HG03025 (cell line): ENCODE results near the gene NIPSNAP2.
"Not testable (repeated sequence)": the region's sequence is repeated elsewhere in the genome, so short reads cannot be mapped to it uniquely, and the experiment has no call there.

Experiments used
- ATAC-seq: cut with Tn5 transposase; IDR thresholded peaks from one replicate; pipeline ENCODE4 v1.9.1; 2021; ENCODE audit warnings: mild to moderate bottlenecking, moderate library complexity; ENCODE audit not compliant: unreplicated experiment, low FRiP score

NIPSNAP2 gene

GRCh38 chr7:55973747-55974250 lies 9.4 kb downstream of the NIPSNAP2 start:
- ATAC-seq, result no peak

DNA sequence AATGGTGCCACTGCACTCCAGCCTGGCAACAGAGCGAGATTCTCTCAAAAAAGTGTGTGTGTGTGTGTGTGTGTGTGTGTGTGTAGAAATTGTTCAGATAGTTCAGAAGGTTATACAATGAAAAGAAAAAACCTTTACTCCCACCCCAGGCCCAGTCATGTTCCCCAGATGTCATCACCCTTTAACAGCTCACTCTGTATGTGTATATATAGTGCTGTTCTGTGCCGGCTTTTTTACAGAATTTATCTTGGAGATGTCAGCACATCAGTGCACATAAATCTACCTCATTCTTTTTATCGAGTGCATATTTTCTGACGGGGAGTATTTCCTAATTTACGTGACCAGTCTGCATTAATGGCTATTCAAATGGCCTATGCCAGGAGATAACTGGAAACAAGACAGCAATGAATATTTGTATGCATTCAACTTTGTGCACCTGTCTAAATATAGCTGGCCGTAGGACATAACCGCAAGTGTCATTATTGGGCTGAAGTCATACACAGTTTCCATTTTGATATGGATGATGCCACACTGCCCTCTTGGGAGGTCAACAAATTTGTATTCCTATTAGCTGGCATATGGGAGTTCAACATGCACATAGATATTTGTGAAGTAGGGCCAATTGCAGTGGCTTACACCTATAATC lies 11.7 kb downstream of the NIPSNAP2 start:
- ATAC-seq, result no peak

DNA sequence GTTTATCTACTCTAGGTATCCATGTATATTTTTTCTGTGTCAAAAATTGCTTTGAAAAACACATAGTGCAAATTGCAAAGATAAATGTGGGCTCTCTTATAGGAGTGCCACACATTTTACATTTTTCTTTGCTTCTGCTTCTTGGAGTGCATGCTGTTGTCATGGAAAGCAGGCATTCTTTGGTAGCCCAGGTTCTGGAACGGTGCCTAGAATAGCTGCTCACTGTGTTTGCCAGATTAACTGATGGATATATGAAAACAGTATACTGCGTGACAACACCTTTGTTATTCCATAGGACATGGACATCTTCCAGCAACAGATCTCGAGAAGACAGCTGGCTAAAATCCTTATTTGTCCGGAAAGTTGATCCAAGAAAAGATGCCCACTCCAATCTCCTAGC lies 13.4 kb downstream of the NIPSNAP2 start:
- ATAC-seq, result no peak

DNA sequence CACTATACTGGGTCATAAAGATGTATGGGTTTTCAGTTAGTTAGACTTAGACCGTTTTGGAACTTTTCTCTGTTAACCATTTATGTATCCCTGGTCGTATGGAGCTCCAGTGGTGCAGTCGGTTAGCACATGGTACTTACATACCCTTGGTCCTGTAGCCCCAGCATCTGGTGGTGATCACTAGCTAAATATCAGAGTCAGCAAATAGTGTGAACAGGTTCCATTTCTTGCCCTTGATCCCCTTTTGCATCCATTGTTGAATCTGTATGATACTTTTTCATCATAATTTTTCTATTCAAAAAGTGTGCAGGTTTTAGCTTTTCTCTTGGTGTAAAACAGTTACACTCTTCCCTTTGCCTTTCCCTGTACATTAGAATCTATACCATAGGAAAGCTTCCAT lies 15.9 kb downstream of the NIPSNAP2 start:
- no peak for ATAC-seq

DNA sequence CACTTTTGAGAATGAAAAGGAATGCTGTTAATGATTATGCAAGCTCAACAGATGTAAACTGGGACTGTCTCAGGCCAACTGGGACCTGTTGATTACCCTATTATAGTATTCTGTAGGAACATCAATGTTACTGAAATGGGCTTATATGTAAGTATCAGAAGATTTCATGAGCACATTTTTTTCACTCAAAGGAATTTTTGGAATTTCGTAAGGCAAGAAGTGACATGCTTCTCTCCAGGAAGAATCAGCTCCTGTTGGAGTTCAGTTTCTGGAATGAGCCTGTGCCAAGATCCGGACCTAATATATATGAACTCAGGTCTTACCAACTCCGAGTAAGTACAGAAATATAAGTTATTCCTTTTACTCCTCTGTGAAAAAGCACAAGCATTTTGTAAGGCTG lies 19.2 kb downstream of the NIPSNAP2 start:
- no peak for ATAC-seq

DNA sequence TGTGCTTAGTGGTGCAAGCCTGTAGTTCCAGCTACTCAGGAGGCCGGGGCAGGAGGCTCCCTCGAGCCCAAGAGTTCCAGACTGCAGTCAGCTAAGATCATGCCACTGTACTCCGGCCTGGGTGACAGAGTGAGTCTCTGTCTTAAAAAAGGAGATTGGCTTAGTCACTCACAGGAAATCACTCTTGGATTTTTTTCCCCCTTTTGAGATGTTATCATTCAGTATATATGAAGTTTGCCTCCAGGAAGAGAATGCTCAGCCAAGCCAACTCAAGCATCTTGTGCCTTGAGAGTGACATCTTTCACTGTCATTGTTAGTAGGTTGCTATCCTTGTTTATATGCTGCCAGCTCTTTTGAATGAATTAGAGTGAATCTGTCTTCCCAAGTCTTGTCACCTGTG lies 28.0 kb downstream of the NIPSNAP2 start:
- no peak for ATAC-seq

GRCh38 chr7:55996856-55997500 lies 32.6 kb downstream of the NIPSNAP2 start:
- ATAC-seq, result no peak

DNA sequence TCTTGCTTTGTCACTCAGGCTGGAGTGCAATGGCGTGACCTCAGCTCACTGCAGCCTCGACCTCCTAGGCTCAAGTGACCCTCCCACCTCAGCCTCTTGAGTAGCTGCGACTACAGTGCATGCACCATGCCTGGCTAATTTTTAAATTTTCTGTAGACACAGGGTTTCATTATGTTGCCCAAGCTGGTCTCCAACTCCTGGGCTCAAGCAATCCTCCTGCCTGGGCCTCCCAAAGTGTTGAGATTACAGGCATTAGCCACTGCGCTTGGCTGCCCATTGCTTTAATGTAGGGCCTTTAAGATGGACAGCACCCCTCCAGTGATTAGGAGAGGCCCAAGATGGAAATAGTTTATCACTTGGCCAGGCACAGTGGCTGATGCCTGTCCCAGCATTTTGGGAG lies 39.4 kb downstream of the NIPSNAP2 start:
- ATAC-seq, result no peak

DNA sequence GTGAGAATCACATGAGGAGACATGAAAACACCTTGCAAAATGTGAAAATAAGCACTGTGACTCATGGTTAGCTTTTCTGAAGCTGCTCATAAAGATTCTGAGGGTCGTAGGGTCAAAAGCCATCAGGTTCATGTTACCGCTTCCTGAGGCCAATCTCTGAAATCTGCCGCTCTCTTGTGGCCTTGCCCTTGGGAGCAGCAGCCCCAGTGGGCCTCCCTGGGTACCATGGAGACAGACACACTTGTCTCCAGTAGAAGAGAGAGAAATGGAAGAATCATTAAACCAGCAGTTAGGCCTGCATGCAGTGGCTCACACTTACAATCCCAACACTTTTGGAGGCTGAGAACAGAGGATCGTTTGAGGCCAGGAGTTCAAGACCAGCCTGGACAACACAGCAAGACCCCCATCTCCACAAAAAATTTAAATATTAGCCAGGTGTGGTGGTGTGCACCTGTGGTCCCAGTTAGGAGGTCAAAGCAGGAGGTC lies 42.8 kb downstream of the NIPSNAP2 start:
- no peak for ATAC-seq

DNA sequence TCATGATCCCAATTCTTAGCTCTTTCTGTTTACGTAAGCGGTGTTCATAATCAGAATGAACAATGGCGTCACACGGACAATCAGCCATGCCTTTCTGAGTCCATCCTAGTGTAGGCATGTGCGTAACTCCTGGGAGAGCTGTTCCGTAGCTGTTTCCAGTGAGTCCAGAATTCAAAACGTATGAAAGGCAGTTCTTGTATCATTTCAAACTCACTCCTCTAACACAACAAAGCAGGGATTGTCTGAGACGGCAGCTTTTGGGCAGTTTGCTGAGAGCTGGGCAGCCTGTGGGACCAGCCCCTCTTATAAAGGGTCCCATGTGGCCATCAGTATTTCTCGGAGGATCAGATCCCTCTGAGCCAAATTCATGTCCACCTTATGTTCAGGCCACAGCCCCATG lies 43.5 kb downstream of the NIPSNAP2 start:
- no peak for ATAC-seq

- ATAC-seq, result no peak
Observed at GRCh38 chr7:56009695-56010094, 45.3 kb downstream of the NIPSNAP2 start.

GRCh38 chr7:56017015-56017414 lies 52.6 kb downstream of the NIPSNAP2 start:
- ATAC-seq, result not testable (repeated sequence)

DNA sequence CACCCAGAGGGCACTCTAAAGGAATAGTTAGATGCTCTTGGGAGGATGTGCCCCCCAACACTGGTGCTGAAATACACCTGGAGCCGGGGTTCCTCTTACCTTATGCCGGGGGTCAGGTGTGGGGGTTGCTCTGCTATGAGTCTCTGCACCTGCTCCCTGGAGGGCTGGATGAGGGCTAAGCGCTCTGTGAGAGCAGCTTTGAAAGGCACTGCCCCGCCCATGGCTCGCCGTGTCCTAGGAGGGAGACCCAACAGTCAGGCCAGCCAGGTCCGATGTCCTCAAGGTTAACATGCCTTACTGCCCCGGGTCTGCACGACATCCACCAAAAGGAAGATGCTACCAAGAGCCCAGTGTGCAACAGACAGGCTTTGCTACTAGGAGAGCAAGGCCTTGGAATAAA lies 55.1 kb downstream of the NIPSNAP2 start:
- ATAC-seq, result no peak

- no peak for ATAC-seq
Observed at GRCh38 chr7:56023500-56023899, 59.1 kb downstream of the NIPSNAP2 start.

DNA sequence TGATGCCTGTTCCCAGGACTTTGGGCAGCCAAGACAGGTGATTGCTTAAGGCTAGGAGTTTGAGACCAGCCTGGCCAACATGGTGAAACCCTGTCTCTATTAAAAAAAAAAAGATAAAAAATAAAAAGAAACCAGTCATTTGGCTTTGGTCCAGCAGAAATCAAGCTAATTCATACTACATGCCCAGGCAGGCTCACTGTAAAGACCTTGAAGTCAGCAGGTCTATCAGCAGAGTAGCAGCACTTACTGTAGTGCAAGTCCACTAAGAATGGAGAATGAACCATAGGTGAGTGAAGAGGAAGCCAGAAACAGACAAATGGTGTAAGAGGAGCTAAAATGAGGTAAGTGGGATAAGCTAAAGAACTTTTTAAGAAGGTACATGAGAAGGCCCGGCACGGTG lies 62.2 kb downstream of the NIPSNAP2 start:
- no peak for ATAC-seq

DNA sequence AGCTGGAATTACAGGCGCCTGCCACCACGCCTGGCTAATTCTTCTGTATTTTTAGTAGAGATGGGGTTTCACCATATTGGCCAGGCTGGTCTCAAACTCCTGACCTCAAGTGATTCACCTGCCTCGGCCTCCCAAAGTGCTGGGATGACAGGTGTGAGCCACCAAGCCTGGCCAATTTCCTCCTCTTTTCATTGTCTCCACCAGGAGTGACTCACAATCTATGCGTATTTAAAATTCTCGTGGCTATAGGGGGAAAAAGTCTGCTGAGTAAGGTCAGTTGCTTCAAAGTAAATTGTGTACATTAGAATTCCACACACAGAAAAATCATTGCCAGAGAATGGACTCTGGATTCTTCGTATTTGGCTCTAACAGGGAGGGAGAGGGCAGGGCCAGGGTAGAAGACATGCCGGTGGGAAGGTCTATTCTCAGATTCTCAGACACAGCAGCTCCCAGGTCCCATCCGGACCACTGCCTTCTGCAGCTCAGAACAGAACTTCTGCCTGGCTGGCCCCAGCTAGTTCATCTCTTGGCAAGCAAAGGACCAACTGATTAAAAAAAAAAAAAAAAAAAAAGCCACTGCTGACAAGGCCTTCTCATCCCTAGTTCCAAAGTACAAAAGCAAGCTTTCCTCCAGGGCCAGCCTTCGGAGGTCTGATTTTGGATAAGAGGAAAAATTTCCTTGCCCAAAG lies 64.7 kb downstream of the NIPSNAP2 start:
- ATAC-seq, result no peak

GRCh38 chr7:56030340-56030739 lies 66.0 kb downstream of the NIPSNAP2 start:
- no peak for ATAC-seq

DNA sequence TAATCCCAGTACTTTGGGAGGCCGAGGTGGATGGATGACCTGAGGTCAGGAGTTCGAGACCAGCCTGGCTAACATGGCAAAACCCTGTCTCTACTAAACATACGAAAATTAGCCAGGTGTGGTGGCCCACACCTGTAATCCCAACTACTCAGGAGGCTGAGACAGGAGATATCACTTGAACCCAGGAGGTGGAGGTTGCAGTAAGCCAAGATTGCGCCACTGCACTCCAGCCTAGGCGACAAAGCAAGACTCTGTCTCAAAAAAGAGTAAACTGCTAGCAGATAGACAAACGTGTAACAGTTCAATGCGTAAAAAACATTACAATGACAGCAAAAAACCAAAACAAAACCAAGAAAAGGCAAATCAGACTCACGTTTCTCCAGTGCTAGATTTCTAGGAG lies 67.2 kb downstream of the NIPSNAP2 start:
- not testable (repeated sequence) for ATAC-seq

DNA sequence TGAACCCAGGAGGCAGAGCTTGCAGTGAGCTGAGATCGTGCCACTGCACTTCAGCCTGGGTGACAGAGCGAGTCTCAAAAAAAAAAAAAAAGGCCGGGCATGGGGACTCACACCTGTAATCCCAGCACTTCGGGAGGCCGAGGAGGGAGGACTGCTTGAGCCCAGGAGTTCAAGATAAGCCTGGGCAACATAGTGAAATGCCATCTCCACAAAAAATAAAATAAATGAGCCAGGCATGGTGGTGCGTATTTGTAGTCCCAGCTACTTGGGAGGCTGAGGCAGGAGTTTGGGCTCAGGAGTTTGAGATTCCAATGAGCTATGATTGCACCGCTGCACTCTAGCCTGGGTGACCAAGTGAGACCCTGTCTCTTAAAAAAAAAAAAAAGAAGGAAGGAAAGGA lies 68.2 kb downstream of the NIPSNAP2 start:
- not testable (repeated sequence) for ATAC-seq

DNA sequence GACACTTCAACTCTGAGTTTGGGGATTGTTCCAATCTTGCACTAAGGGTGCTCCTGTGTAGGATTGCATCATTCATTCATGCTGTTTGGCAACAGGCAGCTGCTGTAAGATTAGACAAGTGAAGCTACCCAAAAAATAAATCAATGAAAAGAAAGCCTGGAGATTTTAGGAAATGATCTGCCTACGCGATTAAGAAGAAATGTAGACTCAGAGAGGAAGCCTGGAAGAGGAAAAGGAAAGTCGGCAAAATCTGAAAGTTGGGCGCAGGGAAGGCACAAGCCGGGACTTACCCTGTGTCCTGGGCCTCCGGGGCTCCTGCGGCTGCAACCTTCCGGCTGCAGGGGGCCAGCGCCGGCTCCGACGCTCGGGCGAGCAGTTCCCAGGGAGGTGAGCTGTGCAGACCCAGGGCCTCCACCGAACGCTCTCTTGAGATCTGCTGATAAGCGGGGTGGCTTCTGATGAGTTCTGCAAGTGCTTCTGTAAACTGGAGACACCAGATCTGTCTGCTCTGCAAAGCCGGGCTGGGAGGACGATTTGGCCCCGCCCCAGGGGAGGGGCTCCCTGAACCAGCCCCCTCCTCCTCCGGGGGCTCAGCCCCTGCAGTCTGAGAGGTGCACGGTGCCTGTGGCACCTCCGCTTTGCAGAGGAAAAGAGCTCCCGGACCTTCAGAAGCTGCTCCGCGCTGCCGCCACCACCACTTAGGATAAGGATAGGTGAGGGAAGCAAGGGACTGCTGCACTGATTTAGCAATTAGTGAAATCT lies 69.5 kb downstream of the NIPSNAP2 start:
- ATAC-seq, result peak; percentile 91

GRCh38 chr7:56040730-56041129 lies 76.3 kb downstream of the NIPSNAP2 start:
- ATAC-seq, result no peak
